ENCODE measurements around the gene MPL. TPM values are rescaled to one million over a fixed set of nuclear protein-coding genes. Genes with fewer than 3 reads are reported as not detected.

Gene MPL
- total RNA-seq, 1 experiment from 2014 or later, result 0.15 TPM

DNA sequence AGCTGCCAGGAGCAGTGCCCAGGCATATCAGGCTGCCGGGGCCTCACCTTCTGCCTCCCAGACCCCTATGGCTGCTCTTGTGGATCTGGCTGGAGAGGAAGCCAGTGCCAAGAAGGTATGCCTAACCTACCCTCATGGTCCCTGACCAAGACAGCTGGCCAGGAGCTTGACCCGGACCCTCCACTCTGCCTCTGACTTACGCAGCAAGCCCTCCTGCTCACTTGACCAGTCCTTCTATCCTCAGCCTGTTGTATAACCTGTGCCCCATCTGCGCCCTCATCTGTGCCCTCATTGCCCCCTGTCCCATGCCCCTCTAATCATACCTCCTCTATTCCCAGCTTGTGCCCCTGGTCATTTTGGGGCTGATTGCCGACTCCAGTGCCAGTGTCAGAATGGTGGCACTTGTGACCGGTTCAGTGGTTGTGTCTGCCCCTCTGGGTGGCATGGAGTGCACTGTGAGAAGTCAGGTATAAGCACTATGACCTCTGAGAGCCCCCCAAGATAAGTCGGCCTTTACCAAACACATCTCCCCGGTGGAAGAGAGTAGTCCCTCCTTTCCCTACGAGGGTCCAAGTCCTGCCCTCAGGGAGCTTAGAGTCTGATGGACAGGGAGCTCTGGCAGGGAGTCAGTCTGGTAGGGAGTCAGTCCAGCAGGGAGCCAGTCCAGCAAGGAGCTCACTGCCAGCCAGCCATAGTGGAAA lies 30.0 kb upstream of the MPL start:
- POLR2A ChIA-PET, result no interaction called here
- no peaks in the 10 kb centered on the region for H3K9me3 Mint-ChIP-seq
- CTCF ChIA-PET, result interaction anchor here (1.2 to 2.0 kb wide), 2 partner anchors 22 to 51 kb away, joined by 3 to 7 read pairs; partner anchors contain the start of genes C1orf210 and CDC20
- ATAC-seq (no peak), DNase-seq (ENCODE audit: low spot score) (no peak)
- no peaks in the 10 kb centered on the region for H3K36me3 Mint-ChIP-seq
- no peak overlapping the region for H3K4me3 Mint-ChIP-seq
- no peaks in the 10 kb centered on the region for H3K4me1 Mint-ChIP-seq
- TF ChIP-seq, protein P1, sequence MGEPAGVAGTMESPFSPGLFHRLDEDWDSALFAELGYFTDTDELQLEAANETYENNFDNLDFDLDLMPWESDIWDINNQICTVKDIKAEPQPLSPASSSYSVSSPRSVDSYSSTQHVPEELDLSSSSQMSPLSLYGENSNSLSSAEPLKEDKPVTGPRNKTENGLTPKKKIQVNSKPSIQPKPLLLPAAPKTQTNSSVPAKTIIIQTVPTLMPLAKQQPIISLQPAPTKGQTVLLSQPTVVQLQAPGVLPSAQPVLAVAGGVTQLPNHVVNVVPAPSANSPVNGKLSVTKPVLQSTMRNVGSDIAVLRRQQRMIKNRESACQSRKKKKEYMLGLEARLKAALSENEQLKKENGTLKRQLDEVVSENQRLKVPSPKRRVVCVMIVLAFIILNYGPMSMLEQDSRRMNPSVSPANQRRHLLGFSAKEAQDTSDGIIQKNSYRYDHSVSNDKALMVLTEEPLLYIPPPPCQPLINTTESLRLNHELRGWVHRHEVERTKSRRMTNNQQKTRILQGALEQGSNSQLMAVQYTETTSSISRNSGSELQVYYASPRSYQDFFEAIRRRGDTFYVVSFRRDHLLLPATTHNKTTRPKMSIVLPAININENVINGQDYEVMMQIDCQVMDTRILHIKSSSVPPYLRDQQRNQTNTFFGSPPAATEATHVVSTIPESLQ (CRISPR knock-in tag; IDR thresholded peaks at IDR 0.05), result no peak
- no peak overlapping the region for H3K27ac Mint-ChIP-seq
- H3K27me3 Mint-ChIP-seq (ENCODE audit: low read depth), result no peaks in the 10 kb centered on the region; the same call in 1 of the 2 replicates

DNA sequence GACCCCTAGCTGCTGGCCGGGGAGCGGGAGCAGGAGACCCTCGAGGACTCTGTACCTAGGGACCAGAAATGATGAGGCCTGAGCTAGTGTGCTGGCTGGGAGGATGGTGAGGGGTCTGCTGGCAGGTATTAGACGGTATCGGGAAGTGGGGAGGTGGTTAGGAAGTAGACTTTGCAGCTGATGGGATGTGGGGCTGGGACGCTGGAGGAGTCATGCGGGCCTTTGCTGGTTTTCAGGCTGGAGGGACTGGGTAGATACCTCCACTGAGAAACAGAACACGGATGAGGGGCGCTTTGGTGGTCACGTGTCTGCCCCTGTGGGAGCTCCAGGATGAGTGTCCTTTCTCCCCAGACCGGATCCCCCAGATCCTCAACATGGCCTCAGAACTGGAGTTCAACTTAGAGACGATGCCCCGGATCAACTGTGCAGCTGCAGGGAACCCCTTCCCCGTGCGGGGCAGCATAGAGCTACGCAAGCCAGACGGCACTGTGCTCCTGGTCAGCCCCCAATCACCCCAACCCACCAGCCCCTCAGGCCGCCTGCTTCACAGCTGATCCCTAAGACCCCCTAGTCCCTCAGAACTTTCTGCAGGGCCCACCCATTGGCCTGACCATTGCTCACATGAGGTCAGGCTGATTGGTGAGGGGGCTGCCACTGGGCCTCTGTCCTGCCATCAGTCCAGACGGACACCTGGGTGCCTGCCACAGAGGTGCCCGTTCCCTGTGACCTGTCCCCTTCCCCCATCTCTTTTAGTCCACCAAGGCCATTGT lies 28.8 kb upstream of the MPL start:
- ATAC-seq, result no peak
- Mint-ChIP-seq H3K36me3 (no peaks in the 10 kb centered on the region), H3K27me3 (ENCODE audit: low read depth) (no peaks in the 10 kb centered on the region; the same call in 1 of the 2 replicates), H3K4me3 (no peak overlapping the region), H3K4me1 (no peaks in the 10 kb centered on the region), H3K9me3 (no peaks in the 10 kb centered on the region), H3K27ac (peak overlapping the region; percentile 27; the same call in 1 of the 2 replicates)
- DNase-seq (ENCODE audit: low spot score), result no peak
- POLR2A ChIA-PET, result no interaction called here
- no peak for TF ChIP-seq SMAD4 (CRISPR knock-in tag; IDR thresholded peaks at IDR 0.05)
- TF ChIP-seq, protein P2, sequence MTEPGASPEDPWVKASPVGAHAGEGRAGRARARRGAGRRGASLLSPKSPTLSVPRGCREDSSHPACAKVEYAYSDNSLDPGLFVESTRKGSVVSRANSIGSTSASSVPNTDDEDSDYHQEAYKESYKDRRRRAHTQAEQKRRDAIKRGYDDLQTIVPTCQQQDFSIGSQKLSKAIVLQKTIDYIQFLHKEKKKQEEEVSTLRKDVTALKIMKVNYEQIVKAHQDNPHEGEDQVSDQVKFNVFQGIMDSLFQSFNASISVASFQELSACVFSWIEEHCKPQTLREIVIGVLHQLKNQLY (CRISPR knock-in tag; IDR thresholded peaks at IDR 0.05), result no peak
- TF ChIP-seq, protein P3, sequence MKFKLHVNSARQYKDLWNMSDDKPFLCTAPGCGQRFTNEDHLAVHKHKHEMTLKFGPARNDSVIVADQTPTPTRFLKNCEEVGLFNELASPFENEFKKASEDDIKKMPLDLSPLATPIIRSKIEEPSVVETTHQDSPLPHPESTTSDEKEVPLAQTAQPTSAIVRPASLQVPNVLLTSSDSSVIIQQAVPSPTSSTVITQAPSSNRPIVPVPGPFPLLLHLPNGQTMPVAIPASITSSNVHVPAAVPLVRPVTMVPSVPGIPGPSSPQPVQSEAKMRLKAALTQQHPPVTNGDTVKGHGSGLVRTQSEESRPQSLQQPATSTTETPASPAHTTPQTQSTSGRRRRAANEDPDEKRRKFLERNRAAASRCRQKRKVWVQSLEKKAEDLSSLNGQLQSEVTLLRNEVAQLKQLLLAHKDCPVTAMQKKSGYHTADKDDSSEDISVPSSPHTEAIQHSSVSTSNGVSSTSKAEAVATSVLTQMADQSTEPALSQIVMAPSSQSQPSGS (CRISPR knock-in tag; IDR thresholded peaks at IDR 0.05; ENCODE audit: borderline replicate concordance, low read depth), result no peak
- no peak for TF ChIP-seq TCF7 (CRISPR knock-in tag; IDR thresholded peaks at IDR 0.05; ENCODE audit: low read depth)
- TF ChIP-seq MXD4 (CRISPR knock-in tag; IDR thresholded peaks at IDR 0.05; ENCODE audit: borderline replicate concordance), result no peak
- TF ChIP-seq RELA (CRISPR knock-in tag; IDR thresholded peaks at IDR 0.05; ENCODE audit: borderline replicate concordance), result no peak
- TF ChIP-seq NFYB (CRISPR knock-in tag; conservative IDR thresholded peaks at IDR 0.05; ENCODE audit: low read depth), result no peak
- TF ChIP-seq, protein P4, sequence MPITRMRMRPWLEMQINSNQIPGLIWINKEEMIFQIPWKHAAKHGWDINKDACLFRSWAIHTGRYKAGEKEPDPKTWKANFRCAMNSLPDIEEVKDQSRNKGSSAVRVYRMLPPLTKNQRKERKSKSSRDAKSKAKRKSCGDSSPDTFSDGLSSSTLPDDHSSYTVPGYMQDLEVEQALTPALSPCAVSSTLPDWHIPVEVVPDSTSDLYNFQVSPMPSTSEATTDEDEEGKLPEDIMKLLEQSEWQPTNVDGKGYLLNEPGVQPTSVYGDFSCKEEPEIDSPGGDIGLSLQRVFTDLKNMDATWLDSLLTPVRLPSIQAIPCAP (CRISPR knock-in tag; IDR thresholded peaks at IDR 0.05), result no peak
- no peak for TF ChIP-seq HMGA2 (CRISPR knock-in tag; IDR thresholded peaks at IDR 0.05)
- TF ChIP-seq, protein P5, sequence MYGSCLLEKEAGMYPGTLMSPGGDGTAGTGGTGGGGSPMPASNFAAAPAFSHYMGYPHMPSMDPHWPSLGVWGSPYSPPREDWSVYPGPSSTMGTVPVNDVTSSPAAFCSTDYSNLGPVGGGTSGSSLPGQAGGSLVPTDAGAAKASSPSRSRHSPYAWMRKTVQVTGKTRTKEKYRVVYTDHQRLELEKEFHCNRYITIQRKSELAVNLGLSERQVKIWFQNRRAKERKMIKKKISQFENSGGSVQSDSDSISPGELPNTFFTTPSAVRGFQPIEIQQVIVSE (CRISPR knock-in tag; IDR thresholded peaks at IDR 0.05; ENCODE audit: borderline replicate concordance), result no peak
- no peak for TF ChIP-seq ZNF396 (CRISPR knock-in tag; IDR thresholded peaks at IDR 0.05; ENCODE audit: borderline replicate concordance)
- TF ChIP-seq, protein P6, sequence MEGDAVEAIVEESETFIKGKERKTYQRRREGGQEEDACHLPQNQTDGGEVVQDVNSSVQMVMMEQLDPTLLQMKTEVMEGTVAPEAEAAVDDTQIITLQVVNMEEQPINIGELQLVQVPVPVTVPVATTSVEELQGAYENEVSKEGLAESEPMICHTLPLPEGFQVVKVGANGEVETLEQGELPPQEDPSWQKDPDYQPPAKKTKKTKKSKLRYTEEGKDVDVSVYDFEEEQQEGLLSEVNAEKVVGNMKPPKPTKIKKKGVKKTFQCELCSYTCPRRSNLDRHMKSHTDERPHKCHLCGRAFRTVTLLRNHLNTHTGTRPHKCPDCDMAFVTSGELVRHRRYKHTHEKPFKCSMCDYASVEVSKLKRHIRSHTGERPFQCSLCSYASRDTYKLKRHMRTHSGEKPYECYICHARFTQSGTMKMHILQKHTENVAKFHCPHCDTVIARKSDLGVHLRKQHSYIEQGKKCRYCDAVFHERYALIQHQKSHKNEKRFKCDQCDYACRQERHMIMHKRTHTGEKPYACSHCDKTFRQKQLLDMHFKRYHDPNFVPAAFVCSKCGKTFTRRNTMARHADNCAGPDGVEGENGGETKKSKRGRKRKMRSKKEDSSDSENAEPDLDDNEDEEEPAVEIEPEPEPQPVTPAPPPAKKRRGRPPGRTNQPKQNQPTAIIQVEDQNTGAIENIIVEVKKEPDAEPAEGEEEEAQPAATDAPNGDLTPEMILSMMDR (IDR thresholded peaks at IDR 0.05), result no peak
- TF ChIP-seq, protein P7, sequence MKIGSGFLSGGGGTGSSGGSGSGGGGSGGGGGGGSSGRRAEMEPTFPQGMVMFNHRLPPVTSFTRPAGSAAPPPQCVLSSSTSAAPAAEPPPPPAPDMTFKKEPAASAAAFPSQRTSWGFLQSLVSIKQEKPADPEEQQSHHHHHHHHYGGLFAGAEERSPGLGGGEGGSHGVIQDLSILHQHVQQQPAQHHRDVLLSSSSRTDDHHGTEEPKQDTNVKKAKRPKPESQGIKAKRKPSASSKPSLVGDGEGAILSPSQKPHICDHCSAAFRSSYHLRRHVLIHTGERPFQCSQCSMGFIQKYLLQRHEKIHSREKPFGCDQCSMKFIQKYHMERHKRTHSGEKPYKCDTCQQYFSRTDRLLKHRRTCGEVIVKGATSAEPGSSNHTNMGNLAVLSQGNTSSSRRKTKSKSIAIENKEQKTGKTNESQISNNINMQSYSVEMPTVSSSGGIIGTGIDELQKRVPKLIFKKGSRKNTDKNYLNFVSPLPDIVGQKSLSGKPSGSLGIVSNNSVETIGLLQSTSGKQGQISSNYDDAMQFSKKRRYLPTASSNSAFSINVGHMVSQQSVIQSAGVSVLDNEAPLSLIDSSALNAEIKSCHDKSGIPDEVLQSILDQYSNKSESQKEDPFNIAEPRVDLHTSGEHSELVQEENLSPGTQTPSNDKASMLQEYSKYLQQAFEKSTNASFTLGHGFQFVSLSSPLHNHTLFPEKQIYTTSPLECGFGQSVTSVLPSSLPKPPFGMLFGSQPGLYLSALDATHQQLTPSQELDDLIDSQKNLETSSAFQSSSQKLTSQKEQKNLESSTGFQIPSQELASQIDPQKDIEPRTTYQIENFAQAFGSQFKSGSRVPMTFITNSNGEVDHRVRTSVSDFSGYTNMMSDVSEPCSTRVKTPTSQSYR (CRISPR knock-in tag; IDR thresholded peaks at IDR 0.05), result no peak
- TF ChIP-seq, protein P8, sequence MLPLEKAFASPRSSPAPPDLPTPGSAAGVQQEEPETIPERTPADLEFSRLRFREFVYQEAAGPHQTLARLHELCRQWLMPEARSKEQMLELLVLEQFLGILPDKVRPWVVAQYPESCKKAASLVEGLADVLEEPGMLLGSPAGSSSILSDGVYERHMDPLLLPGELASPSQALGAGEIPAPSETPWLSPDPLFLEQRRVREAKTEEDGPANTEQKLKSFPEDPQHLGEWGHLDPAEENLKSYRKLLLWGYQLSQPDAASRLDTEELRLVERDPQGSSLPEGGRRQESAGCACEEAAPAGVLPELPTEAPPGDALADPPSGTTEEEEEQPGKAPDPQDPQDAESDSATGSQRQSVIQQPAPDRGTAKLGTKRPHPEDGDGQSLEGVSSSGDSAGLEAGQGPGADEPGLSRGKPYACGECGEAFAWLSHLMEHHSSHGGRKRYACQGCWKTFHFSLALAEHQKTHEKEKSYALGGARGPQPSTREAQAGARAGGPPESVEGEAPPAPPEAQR (CRISPR knock-in tag; IDR thresholded peaks at IDR 0.05), result no peak
- CTCF ChIA-PET, result interaction anchor here (1.2 to 2.0 kb wide), 2 partner anchors 23 to 106 kb away, joined by 3 to 7 read pairs; partner anchors contain the start of gene C1orf210
